RWPE1 (cell line): ENCODE measurements around the gene TNS1.

Source experiments
- CTCF ChIA-PET: fragments of 350-600 bp; sonication (Branson Sonifier 250); formaldehyde crosslinking; extraction: SDS; loops from one replicate; lab custom pipeline; 2021; lab: Yijun Ruan, JAX
- POLR2A ChIA-PET: fragments of 400-600 bp; formaldehyde crosslinking; extraction: SDS; loops from one replicate; lab custom pipeline; 2020; ENCODE audit warnings: antibody characterized with exemption; ENCODE audit not compliant: low non-redundant PET; lab: Yijun Ruan, JAX
- DNase-seq: peaks from one replicate; pipeline ENCODE4 v3.0.0; 2012; ENCODE audit warnings: low spot score
- H3K27ac ChIP-seq: fragments of 450-650 bp; 2 replicates; pipeline ENCODE4 v1.5.1; 2017
- TF ChIP-seq, protein P1 (sequence below): fragments of 450-650 bp; conservative IDR thresholded peaks from 2 replicates; pipeline ENCODE4 v1.5.1; 2017; ENCODE audit warnings: low read depth, mild to moderate bottlenecking

TNS1 gene

DNA sequence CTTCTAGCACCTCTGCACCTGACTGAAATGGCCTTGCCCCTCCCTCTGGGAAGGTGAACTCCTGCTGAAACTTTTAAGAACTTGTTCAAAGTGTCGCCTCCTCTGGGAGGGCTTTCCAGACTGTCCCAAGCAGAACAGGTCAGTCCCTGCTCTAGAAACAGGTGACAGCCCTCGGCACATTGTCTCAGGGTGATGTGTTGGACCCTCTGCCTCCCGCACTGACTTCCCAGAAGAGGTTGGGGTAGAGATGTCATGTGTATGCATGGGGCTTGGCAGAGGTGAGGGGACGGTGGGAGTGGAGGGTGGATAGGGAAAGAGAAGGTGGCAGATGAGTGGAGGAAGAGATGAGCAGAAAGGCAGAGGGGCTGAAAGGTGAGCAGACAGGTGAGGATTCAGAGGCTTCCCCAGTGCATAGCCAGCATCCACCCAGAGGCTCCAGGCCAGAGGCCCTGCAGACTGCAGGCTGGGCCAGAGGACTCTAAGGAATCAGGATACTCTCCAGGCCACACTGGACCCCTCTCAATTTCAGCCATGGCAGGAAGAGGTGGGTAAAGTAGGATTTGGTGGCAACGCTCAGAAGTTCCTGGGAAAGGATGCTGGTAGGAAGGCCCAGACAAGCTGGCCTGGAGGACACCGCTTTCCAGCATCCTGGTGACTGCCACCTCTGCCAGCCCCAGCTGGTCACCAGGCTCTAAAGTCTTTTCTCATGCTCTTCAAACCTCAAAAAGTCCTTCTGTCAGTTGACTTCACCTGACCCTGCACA lies 24.8 kb upstream of the TNS1 start:
- TF ChIP-seq, protein P1, sequence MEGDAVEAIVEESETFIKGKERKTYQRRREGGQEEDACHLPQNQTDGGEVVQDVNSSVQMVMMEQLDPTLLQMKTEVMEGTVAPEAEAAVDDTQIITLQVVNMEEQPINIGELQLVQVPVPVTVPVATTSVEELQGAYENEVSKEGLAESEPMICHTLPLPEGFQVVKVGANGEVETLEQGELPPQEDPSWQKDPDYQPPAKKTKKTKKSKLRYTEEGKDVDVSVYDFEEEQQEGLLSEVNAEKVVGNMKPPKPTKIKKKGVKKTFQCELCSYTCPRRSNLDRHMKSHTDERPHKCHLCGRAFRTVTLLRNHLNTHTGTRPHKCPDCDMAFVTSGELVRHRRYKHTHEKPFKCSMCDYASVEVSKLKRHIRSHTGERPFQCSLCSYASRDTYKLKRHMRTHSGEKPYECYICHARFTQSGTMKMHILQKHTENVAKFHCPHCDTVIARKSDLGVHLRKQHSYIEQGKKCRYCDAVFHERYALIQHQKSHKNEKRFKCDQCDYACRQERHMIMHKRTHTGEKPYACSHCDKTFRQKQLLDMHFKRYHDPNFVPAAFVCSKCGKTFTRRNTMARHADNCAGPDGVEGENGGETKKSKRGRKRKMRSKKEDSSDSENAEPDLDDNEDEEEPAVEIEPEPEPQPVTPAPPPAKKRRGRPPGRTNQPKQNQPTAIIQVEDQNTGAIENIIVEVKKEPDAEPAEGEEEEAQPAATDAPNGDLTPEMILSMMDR, result no peak
- ChIA-PET CTCF (interaction anchor here (0.6 to 1.0 kb wide), 3 partner anchors 11 to 691 kb away, joined by 3 to 4 read pairs (median 3); no protein-coding TSS in a partner anchor), POLR2A (no interaction called here)
- DNase-seq, result no peak
- H3K27ac ChIP-seq, result peak overlapping the region; percentile 82

DNA sequence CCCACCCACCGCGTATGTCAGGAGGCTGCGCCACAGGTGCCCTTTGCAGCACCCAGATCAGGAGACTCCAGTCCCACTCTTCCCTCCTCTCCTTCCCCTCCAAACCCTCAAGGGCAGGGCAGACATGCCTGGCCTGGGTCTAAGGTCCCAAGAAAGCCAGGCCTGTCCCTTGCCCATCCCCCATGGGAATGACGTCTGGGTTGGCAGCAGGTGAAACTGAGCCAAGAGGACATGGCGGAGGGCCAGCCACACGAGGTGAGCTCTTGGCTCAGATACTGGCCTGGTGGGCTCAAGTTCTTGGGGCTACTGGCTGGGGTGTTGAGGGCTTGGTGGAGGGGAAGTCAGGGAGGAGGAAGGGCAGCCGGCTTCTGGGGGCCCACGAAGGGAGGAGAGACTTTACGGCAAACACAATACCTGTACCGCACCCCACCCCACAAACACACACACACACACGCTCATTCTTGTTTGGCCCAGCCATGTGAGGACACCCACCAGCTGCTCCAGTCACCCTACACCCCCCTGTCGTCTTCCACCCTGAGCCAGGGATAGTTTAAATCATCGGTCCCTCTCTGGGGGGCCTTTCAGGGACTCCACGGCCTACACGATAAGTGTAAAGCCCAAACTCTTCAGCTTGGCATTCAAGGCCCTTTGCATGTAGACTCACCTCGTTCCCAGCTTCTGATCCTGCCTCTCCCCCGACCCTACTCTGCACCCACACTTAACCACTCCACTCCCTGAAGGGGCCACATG lies 24.1 kb upstream of the TNS1 start:
- H3K27ac ChIP-seq, result peak overlapping the region; percentile 82
- no peak for DNase-seq
- TF ChIP-seq, protein P1, result no peak
- ChIA-PET CTCF (interaction anchor here (0.7 to 1.0 kb wide), 3 partner anchors 10 to 45 kb away, joined by 3 read pairs; no protein-coding TSS in a partner anchor), POLR2A (no interaction called here)

DNA sequence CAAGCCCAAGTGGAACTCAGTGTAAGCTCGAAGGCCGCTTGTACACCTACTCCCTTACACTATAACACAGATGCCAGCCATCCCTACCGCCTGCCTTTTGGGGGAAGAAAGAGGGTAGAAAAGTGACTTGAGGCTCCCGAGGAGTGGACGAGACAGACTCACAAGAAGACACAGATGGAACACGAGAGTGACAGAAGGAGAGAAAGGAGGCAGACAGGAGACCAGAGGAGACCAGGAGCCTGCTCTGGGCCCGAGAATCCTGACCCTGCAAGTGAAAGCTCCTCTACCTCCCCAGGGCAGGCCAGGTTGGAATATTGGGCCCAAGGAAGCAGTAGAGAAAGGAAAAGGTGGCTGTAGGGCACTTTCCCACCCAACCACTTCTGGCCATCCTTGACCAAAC lies 23.4 kb upstream of the TNS1 start:
- peak overlapping the region; percentile 82 for H3K27ac ChIP-seq
- POLR2A ChIA-PET, result no interaction called here
- DNase-seq, result no peak
- TF ChIP-seq, protein P1, result no peak
- CTCF ChIA-PET, result interaction anchor here (0.7 to 1.0 kb wide), 3 partner anchors 10 to 241 kb away, joined by 3 to 5 read pairs (median 3); no protein-coding TSS in a partner anchor

DNA sequence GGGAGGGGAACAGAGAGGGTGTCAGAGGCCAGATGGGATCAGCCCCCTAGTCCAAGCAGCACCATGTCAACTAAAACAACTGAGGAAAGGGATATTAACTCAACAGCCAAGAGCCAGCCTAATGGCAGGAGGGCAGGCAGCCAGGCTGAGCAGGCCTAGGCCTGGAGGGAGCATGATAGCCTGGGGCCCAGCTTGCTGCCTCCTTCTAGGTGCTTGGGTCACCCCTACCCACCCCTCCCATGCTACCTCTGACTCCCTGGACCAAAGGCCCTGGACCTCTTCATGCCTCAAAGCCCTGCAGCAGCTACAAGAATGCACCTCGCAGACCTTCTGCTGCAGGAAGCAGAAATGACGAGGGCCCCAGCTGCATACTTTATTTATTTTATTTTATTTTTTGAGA lies 22.1 kb upstream of the TNS1 start:
- ChIA-PET CTCF (no interaction called here), POLR2A (no interaction called here)
- TF ChIP-seq, protein P1, result no peak
- peak overlapping the region; percentile 39 for H3K27ac ChIP-seq
- no peak for DNase-seq

DNA sequence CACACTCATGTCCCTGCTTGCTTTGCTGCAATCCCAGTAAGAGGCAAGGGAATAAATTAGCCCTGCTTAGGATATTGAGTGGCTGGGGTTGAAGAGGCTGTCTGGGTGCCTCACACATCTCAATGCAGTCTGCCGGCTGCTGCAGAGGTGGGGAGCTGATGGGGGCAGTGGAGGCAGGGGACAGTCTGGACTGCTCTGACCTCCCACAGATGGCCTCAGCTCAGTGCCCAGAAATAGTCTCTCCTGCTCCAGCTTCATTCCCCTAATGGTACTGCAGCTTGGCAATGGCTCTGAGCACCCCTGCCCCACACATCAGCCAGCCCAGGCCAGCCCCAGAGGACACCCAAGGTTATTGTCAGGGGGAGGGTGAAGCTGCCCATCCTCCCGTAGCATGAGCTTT lies 21.5 kb upstream of the TNS1 start:
- TF ChIP-seq, protein P1, result no peak
- ChIA-PET POLR2A (no interaction called here), CTCF (no interaction called here)
- DNase-seq, result no peak
- peak overlapping the region; percentile 39 for H3K27ac ChIP-seq

DNA sequence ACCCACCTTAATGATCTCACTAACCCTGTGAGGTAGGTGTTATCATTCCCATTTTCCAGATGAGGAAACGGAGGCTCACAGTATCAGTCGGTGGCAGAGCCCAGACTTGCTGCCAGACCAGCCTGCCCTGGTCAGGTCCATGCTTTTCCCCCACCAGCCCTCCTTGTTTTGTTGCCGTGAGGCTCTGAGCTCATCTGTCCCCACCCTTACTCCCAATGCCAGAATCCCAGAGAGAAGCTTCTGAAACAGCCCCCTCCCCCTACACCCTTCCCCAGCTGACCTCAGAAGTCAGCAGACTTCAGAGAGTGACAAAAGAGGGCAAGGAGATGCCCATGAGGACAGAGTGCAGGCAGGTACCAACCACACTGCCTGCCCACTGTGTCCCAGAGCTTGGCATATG lies 20.8 kb upstream of the TNS1 start:
- DNase-seq, result no peak
- peak overlapping the region; percentile 39 for H3K27ac ChIP-seq
- ChIA-PET POLR2A (no interaction called here), CTCF (no interaction called here)
- TF ChIP-seq, protein P1, result no peak
